Heart left ventricle (tissue), 13 donors: ENCODE measurements around the gene METTL22.

ENCODE experiments used
- CTCF ChIP-seq, 12 donors: fragments of 200-600 bp; sonication (generic) in 4 of 12; IDR thresholded peaks; one replicate each; pipeline versions ENCODE4 v1.5.0 to v1.8.0; 2018 to 2022; ENCODE audit warnings: antibody characterized with exemption in 12 of 12, mild to moderate bottlenecking in 5 of 12
- POLR2A ChIP-seq, 2 donors: fragments of 450-650 bp; IDR thresholded peaks; one replicate each; pipeline ENCODE4 v1.6.1; 2017; ENCODE audit warnings: antibody characterized with exemption in 2 of 2, mild to moderate bottlenecking in 2 of 2, moderate library complexity in 2 of 2
- donor health status: ischemic (EF 13 %, LVEDD 7.1; RV severe dilation, severe dysfunction).
- donor health status: DM: no; HTN: yes; CAD: no.
- donor health status: DM: no; HTN: no; CAD: no.
- donor health status: ischemic (EF 25% LVEDD 6.9; RV normal size, moderate dysfunction).
- donor health status: ischemic (EF 25% LVEDD 5.7; RV mildly dilated, moderate dysfunction).
- donor health status: ischemic (EF 35%, LVEDD 5.7; RV mildly dilated, moderate dysfunction).
- donor health status: nonischemic (EF 11% LVEDD 7.7; RV severe dilation, severe dysfunction).
- donor health status: DM: yes; HTN: yes; CAD: no.
- donor health status: PGD.
- donor health status: ischemic (EF 29% LVEDD 5.4; RV normal size, mild dysfunction).
- donor health status: nonischemic (EF 23%, LVEDD 6.1; RV moderate dilation, normal function).

GRCh38 chr16:8677481-8677880, 56.0 kb downstream of the METTL22 start:
- TF ChIP-seq CTCF (IDR thresholded peaks at IDR 0.05) (no peak), POLR2A (IDR thresholded peaks at IDR 0.05) (no peak)
